OCI-LY1 (cell line): ENCODE measurements around the gene AZU1.

Source experiments
- H2AFZ ChIP-seq: fragments of 200-600 bp; sonication (generic), shearing (Covaris generic); 2 replicates; pipeline ENCODE4 v1.6.0; 2014; ENCODE audit warnings: antibody characterized with exemption, mild to moderate bottlenecking, low read length
- H3F3A ChIP-seq: fragments of 200-600 bp; sonication (generic), shearing (Covaris generic); 2 replicates; pipeline ENCODE4 v1.6.0; 2014; ENCODE audit warnings: mild to moderate bottlenecking, antibody characterized with exemption, low read length, moderate library complexity; ENCODE audit not compliant: insufficient read depth
- H3K27ac ChIP-seq: fragments of 200-600 bp; sonication (generic); 2 replicates; pipeline ENCODE4 v1.5.1; 2014; ENCODE audit warnings: low read length, mixed run types, mild to moderate bottlenecking, low read depth; ENCODE audit not compliant: poor library complexity, severe bottlenecking
- H3K27me3 ChIP-seq: fragments of 200-600 bp; sonication (generic); 2 replicates; pipeline ENCODE4 v1.6.0; 2014; ENCODE audit warnings: antibody characterized with exemption, mild to moderate bottlenecking, low read length, moderate library complexity; ENCODE audit not compliant: insufficient read depth
- H3K36me3 ChIP-seq: fragments of 200-600 bp; sonication (generic); 2 replicates; pipeline ENCODE4 v1.6.1; 2014; ENCODE audit warnings: mild to moderate bottlenecking, antibody characterized with exemption, low read length, moderate library complexity, mixed read lengths; ENCODE audit not compliant: insufficient read depth
- H3K4me1 ChIP-seq: fragments of 200-600 bp; sonication (generic); 2 replicates; pipeline ENCODE4 v1.5.1; 2014; ENCODE audit warnings: mild to moderate bottlenecking, low read length, moderate library complexity; ENCODE audit not compliant: insufficient read depth, severe bottlenecking
- H3K4me2 ChIP-seq: fragments of 200-600 bp; sonication (generic), shearing (Covaris generic); 2 replicates; pipeline ENCODE4 v1.6.1; 2014; ENCODE audit warnings: low read length
- H3K4me3 ChIP-seq: fragments of 200-600 bp; sonication (generic); 2 replicates; pipeline ENCODE4 v1.5.1; 2014; ENCODE audit warnings: low read length, low read depth, mild to moderate bottlenecking, mixed read lengths; ENCODE audit not compliant: poor library complexity, severe bottlenecking
- H3K79me2 ChIP-seq: fragments of 200-600 bp; shearing (Covaris generic); 2 replicates; pipeline ENCODE4 v1.6.1; 2016; ENCODE audit warnings: mixed run types, low read length, mixed read lengths; ENCODE audit not compliant: insufficient read depth
- H3K9ac ChIP-seq: fragments of 200-600 bp; sonication (generic), shearing (Covaris generic); 2 replicates; pipeline ENCODE4 v1.6.1; 2014; ENCODE audit warnings: mild to moderate bottlenecking, low read length, mixed read lengths
- H3K9me2 ChIP-seq: fragments of 200-600 bp; sonication (generic), shearing (Covaris generic); 2 replicates; pipeline ENCODE4 v1.6.1; 2014; ENCODE audit warnings: low read depth, mild to moderate bottlenecking, low read length, mixed read lengths
- H3K9me3 ChIP-seq: fragments of 200-600 bp; shearing (Covaris generic); 2 replicates; pipeline ENCODE4 v1.6.1; 2014; ENCODE audit warnings: low read length, mixed read lengths
- H4K20me1 ChIP-seq: fragments of 200-600 bp; sonication (generic), shearing (Covaris generic); 2 replicates; pipeline ENCODE4 v1.6.0; 2016; ENCODE audit warnings: mild to moderate bottlenecking, low read length; ENCODE audit not compliant: insufficient read depth
- EZH2 ChIP-seq: fragments of 200-600 bp; sonication (generic), shearing (Covaris generic); IDR thresholded peaks from 2 replicates; pipeline ENCODE4 v1.8.0; 2017; ENCODE audit warnings: borderline replicate concordance, mixed run types, mild to moderate bottlenecking, antibody characterized with exemption, low read length, moderate library complexity, mixed read lengths
- TF ChIP-seq, protein P1 (sequence below): fragments of 200-600 bp; sonication (generic), shearing (Covaris generic); IDR thresholded peaks from 2 replicates; pipeline ENCODE4 v1.5.1; 2017; ENCODE audit warnings: mild to moderate bottlenecking, antibody characterized with exemption, low read length, moderate library complexity, mixed read lengths

AZU1 gene

GRCh38 chr19:806815-807421 is 20.7 kb upstream of the AZU1 start:
- Histone ChIP-seq H3K27ac (no peak overlapping the region), H3F3A (peaks cover 3% of the 10 kb centered on the region; the same call in 1 of the 2 replicates), H4K20me1 (no peaks in the 10 kb centered on the region), H3K9ac (no peak overlapping the region), H3K9me2 (no peaks in the 10 kb centered on the region), H3K36me3 (peaks cover 99% of the 10 kb centered on the region), H2AFZ (no peak overlapping the region), H3K9me3 (no peaks in the 10 kb centered on the region), H3K27me3 (no peaks in the 10 kb centered on the region), H3K4me3 (no peak overlapping the region), H3K79me2 (peaks cover 17% of the 10 kb centered on the region), H3K4me1 (no peaks in the 10 kb centered on the region), H3K4me2 (no peak overlapping the region)
- TF ChIP-seq, protein P1, sequence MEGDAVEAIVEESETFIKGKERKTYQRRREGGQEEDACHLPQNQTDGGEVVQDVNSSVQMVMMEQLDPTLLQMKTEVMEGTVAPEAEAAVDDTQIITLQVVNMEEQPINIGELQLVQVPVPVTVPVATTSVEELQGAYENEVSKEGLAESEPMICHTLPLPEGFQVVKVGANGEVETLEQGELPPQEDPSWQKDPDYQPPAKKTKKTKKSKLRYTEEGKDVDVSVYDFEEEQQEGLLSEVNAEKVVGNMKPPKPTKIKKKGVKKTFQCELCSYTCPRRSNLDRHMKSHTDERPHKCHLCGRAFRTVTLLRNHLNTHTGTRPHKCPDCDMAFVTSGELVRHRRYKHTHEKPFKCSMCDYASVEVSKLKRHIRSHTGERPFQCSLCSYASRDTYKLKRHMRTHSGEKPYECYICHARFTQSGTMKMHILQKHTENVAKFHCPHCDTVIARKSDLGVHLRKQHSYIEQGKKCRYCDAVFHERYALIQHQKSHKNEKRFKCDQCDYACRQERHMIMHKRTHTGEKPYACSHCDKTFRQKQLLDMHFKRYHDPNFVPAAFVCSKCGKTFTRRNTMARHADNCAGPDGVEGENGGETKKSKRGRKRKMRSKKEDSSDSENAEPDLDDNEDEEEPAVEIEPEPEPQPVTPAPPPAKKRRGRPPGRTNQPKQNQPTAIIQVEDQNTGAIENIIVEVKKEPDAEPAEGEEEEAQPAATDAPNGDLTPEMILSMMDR: no peak
- TF ChIP-seq EZH2: no peak

- Histone ChIP-seq H4K20me1 (no peaks in the 10 kb centered on the region), H3K4me1 (no peaks in the 10 kb centered on the region), H3K9me2 (no peaks in the 10 kb centered on the region), H3F3A (peaks cover 3% of the 10 kb centered on the region; the same call in 1 of the 2 replicates), H3K36me3 (peaks cover 95% of the 10 kb centered on the region), H3K79me2 (peaks cover 8% of the 10 kb centered on the region), H3K27ac (no peak overlapping the region), H3K27me3 (no peaks in the 10 kb centered on the region), H3K4me2 (no peak overlapping the region), H3K4me3 (no peak overlapping the region), H2AFZ (no peak overlapping the region), H3K9ac (no peak overlapping the region), H3K9me3 (no peaks in the 10 kb centered on the region)
- TF ChIP-seq, protein P1: no peak
- no peak for TF ChIP-seq EZH2
These were observed 19.8 kb upstream of the AZU1 start for GRCh38 chr19:807627-808422.

GRCh38 chr19:808423-808775 is 19.2 kb upstream of the AZU1 start:
- no peaks in the 10 kb centered on the region for H3K27me3 ChIP-seq
- H3K79me2 ChIP-seq: peaks cover 2% of the 10 kb centered on the region; the same call in 1 of the 2 replicates
- H4K20me1 ChIP-seq: no peaks in the 10 kb centered on the region
- H3F3A ChIP-seq: peaks cover 3% of the 10 kb centered on the region; the same call in 1 of the 2 replicates
- H3K4me1 ChIP-seq: no peaks in the 10 kb centered on the region
- peaks cover 95% of the 10 kb centered on the region for H3K36me3 ChIP-seq
- no peak overlapping the region for H3K4me2 ChIP-seq
- TF ChIP-seq EZH2: no peak
- TF ChIP-seq, protein P1: no peak
- H3K9me2 ChIP-seq: no peaks in the 10 kb centered on the region
- no peak overlapping the region for H3K27ac ChIP-seq
- no peak overlapping the region for H2AFZ ChIP-seq
- H3K4me3 ChIP-seq: no peak overlapping the region
- H3K9me3 ChIP-seq: no peaks in the 10 kb centered on the region
- H3K9ac ChIP-seq: no peak overlapping the region
